ENCODE results near the gene NOS1.
"Not testable (repeated sequence)": the region's sequence is repeated elsewhere in the genome, so short reads cannot be mapped to it uniquely, and the experiment has no call there.

NOS1 gene

GRCh38 chr12:117202033-117202432, 159.4 kb downstream of the NOS1 start:
- CTCF ChIA-PET: interaction anchor here (0.6 kb wide), 1 partner anchor 795 kb away, joined by 3 read pairs; no protein-coding TSS in a partner anchor
- POLR2A ChIA-PET (ENCODE audit: low non-redundant PET): no interaction called here
- TF ChIP-seq CTCF (conservative IDR thresholded peaks at IDR 0.05; ENCODE audit: low read depth): no peak

GRCh38 chr12:117199956-117200744, 161.3 kb downstream of the NOS1 start:
- not testable (repeated sequence) for DNase-seq (ENCODE audit: low spot score); H3K27ac ChIP-seq
- ChIA-PET CTCF (interaction anchor here (0.6 to 1.5 kb wide), 5 partner anchors 10 to 1261 kb away, joined by 3 to 6 read pairs (median 5); partner anchors contain the start of gene FBXO21), POLR2A (ENCODE audit: low non-redundant PET) (interaction anchor here (0.6 kb wide), 1 partner anchor 36 kb away, joined by 5 read pairs; no protein-coding TSS in a partner anchor)

More at GRCh38 chr12:117202033-117202432, 159.4 kb downstream of the NOS1 start:
- DNase-seq (ENCODE audit: low spot score): no peak
- H3K27ac ChIP-seq: no peak overlapping the region

- H3K27ac ChIP-seq; DNase-seq (ENCODE audit: low spot score); POLR2A ChIA-PET (ENCODE audit: low non-redundant PET): not testable (repeated sequence)
- CTCF ChIA-PET: interaction anchor here (0.7 kb wide), 1 partner anchor 512 kb away, joined by 3 read pairs; no protein-coding TSS in a partner anchor
These were observed 165.1 kb downstream of the NOS1 start for GRCh38 chr12:117196334-117196733.

GRCh38 chr12:117195027-117195426, 166.4 kb downstream of the NOS1 start:
- CTCF ChIA-PET: interaction anchor here (0.7 kb wide), 1 partner anchor 474 kb away, joined by 4 read pairs; no protein-coding TSS in a partner anchor
- POLR2A ChIA-PET (ENCODE audit: low non-redundant PET); DNase-seq (ENCODE audit: low spot score); H3K27ac ChIP-seq: not testable (repeated sequence)

GRCh38 chr12:117193903-117194302, 167.5 kb downstream of the NOS1 start:
- POLR2A ChIA-PET (ENCODE audit: low non-redundant PET): no interaction called here
- CTCF ChIA-PET: no interaction called here

GRCh38 chr12:117192581-117192980, 168.8 kb downstream of the NOS1 start:
- POLR2A ChIA-PET (ENCODE audit: low non-redundant PET); H3K27ac ChIP-seq; DNase-seq (ENCODE audit: low spot score); CTCF ChIA-PET: not testable (repeated sequence)

More at GRCh38 chr12:117193903-117194302, 167.5 kb downstream of the NOS1 start:
- no peak for TF ChIP-seq CTCF (conservative IDR thresholded peaks at IDR 0.05; ENCODE audit: low read depth)
- H3K27ac ChIP-seq: no peak overlapping the region
- no peak for DNase-seq (ENCODE audit: low spot score)

GRCh38 chr12:117192057-117192456, 169.4 kb downstream of the NOS1 start:
- H3K27ac ChIP-seq: no peak overlapping the region
- TF ChIP-seq CTCF (conservative IDR thresholded peaks at IDR 0.05; ENCODE audit: low read depth): no peak
- no peak for DNase-seq (ENCODE audit: low spot score)
- CTCF ChIA-PET: no interaction called here
- POLR2A ChIA-PET (ENCODE audit: low non-redundant PET): no interaction called here

GRCh38 chr12:117190210-117190781, 171.1 kb downstream of the NOS1 start, which contains the start of gene FBXO21:
Gene FBXO21 (minus strand): TSS chr12:117190470. CDS start chr12:117190456, 14 bp downstream.
- ChIA-PET POLR2A (ENCODE audit: low non-redundant PET) (no interaction called here), CTCF (interaction anchor here (0.6 to 0.7 kb wide), 2 partner anchors 10 to 15 kb away, joined by 3 to 6 read pairs; no protein-coding TSS in a partner anchor)
- H3K27ac ChIP-seq: peak within 1 kb of the TSS; percentile 66
- DNase-seq (ENCODE audit: low spot score): peak; percentile 95
- no peak for TF ChIP-seq CTCF (conservative IDR thresholded peaks at IDR 0.05; ENCODE audit: low read depth)

Measured in RWPE1 (cell line).